B cell (primary cell): ENCODE results near the gene BCL7B. TPM values are rescaled to one million over a fixed set of nuclear protein-coding genes. Genes with fewer than 3 reads are reported as not detected.

Experiments
- ATAC-seq: fragments of 200-7000 bp; cut with Tn5 transposase; one replicate; pipeline ENCODE4 v1.10.0; 2021; ENCODE audit warnings: low read depth, mild to moderate bottlenecking, moderate number of reproducible peaks, moderate library complexity
- CTCF ChIA-PET: fragments of 350-600 bp; sonication (Branson Sonifier 250); formaldehyde crosslinking; loops from one replicate; lab custom pipeline; 2021; ENCODE audit warnings: antibody characterized with exemption, inconsistent platforms; lab: Charles Lee
- POLR2A ChIA-PET: fragments of 350-600 bp; sonication (Branson Sonifier 250); formaldehyde crosslinking; loops from one replicate; lab custom pipeline; 2021; ENCODE audit warnings: antibody characterized with exemption; lab: Charles Lee
- DNase-seq: peaks from one replicate; pipeline ENCODE4 v3.0.0; 2013
- H2AFZ ChIP-seq: 2 replicates; pipeline ENCODE4 v1.6.1; 2012; ENCODE audit warnings: mild to moderate bottlenecking, low read depth, low read length; ENCODE audit not compliant: insufficient read depth, poor library complexity, severe bottlenecking
- H3K27ac ChIP-seq, 2 donors: 1 replicate in 1 of 2; 2 replicates in 1 of 2; pipeline ENCODE4 v1.5.1; 2012 to 2013; ENCODE audit warnings: low read length in 2 of 2, mild to moderate bottlenecking in 2 of 2, moderate library complexity in 1 of 2
- H3K27me3 ChIP-seq, 4 experiments: fragments of 200-600 bp in 1 of 4; sonication (generic) in 1 of 4; replicated peaks in 1 of 4; 1 replicate in 2 of 4; 2 replicates in 2 of 4; pipeline versions ENCODE4 v1.6.1 to v1.7.0; 2013 to 2016; ENCODE audit warnings: low read length in 3 of 4, mild to moderate bottlenecking in 2 of 4, mixed read lengths in 1 of 4, moderate library complexity in 1 of 4; ENCODE audit not compliant: insufficient read depth in 4 of 4, control insufficient read depth in 3 of 4; ENCODE audit errors: control extremely low read depth in 1 of 4
- H3K36me3 ChIP-seq, 2 experiments: replicated peaks in 1 of 2; 1 replicate in 1 of 2; 2 replicates in 1 of 2; pipeline versions ENCODE4 v1.6.1 to v1.7.1; 2013; ENCODE audit warnings: low read length in 1 of 2; ENCODE audit not compliant: insufficient read depth in 2 of 2, control insufficient read depth in 1 of 2; ENCODE audit errors: control extremely low read depth in 1 of 2, extremely low read depth in 1 of 2
- H3K4me1 ChIP-seq, 2 donors: fragments of 200-600 bp in 1 of 2; sonication (generic) in 1 of 2; 1 replicate in 1 of 2; 2 replicates in 1 of 2; pipeline versions ENCODE4 v1.5.1 to v1.6.1; 2013 to 2017; ENCODE audit warnings: low read length in 2 of 2; ENCODE audit not compliant: control insufficient read depth in 2 of 2, insufficient read depth in 2 of 2
- H3K4me2 ChIP-seq: replicated peaks from 2 replicates; pipeline ENCODE3; 2012; ENCODE audit warnings: mild to moderate bottlenecking, low read depth, low read length; ENCODE audit not compliant: poor library complexity, severe bottlenecking
- H3K4me3 ChIP-seq, 5 experiments: fragments of 200-600 bp in 1 of 5; sonication (generic) in 1 of 5; 1 replicate in 3 of 5; 2 replicates in 2 of 5; pipeline versions ENCODE4 v1.5.1 to v1.7.0; 2011 to 2016; ENCODE audit warnings: low read length in 4 of 5, mild to moderate bottlenecking in 4 of 5, low read depth in 2 of 5, control low read depth in 1 of 5, moderate library complexity in 1 of 5; ENCODE audit not compliant: insufficient read depth in 1 of 5; ENCODE audit errors: control extremely low read depth in 1 of 5, extremely low read depth in 1 of 5
- H3K79me2 ChIP-seq: fragments of 200-600 bp; sonication (generic); one replicate; pipeline ENCODE4 v1.6.0; 2016; ENCODE audit warnings: low read length; ENCODE audit not compliant: control insufficient read depth, insufficient read depth
- H3K9ac ChIP-seq: fragments of 200-600 bp; sonication (generic); 2 replicates; pipeline ENCODE4 v1.6.1; 2017; ENCODE audit warnings: mild to moderate bottlenecking, low read length, moderate library complexity
- H3K9me3 ChIP-seq, 3 donors: one replicate each; pipeline versions ENCODE4 v1.6.1 to v1.7.1; 2013; ENCODE audit warnings: low read length in 2 of 3; ENCODE audit not compliant: control insufficient read depth in 2 of 3, insufficient read depth in 1 of 3; ENCODE audit errors: control extremely low read depth in 1 of 3
- H4K20me1 ChIP-seq: 2 replicates; pipeline ENCODE4 v1.6.0; 2012; ENCODE audit warnings: mild to moderate bottlenecking, low read length; ENCODE audit not compliant: insufficient read depth, control insufficient read depth, poor library complexity, severe bottlenecking
- H3K27ac Mint-ChIP-seq: one replicate; pipeline ENCODE4 v1.8.0; 2021; ENCODE audit warnings: mixed read lengths
- H3K27me3 Mint-ChIP-seq: one replicate; pipeline ENCODE4 v1.8.0; 2021; ENCODE audit warnings: mixed read lengths
- H3K4me1 Mint-ChIP-seq: one replicate; pipeline ENCODE4 v1.8.0; 2021; ENCODE audit warnings: mixed read lengths
- H3K4me3 Mint-ChIP-seq: one replicate; pipeline ENCODE4 v1.8.0; 2021; ENCODE audit warnings: mixed read lengths
- H3K9me3 Mint-ChIP-seq: one replicate; pipeline ENCODE4 v1.8.0; 2022; ENCODE audit warnings: mixed read lengths; ENCODE audit not compliant: insufficient read depth
- EZH2 ChIP-seq: IDR thresholded peaks from 2 replicates; pipeline ENCODE4 v1.6.1; 2012; ENCODE audit warnings: borderline replicate concordance, low read depth, mild to moderate bottlenecking, moderate library complexity, low read length; ENCODE audit not compliant: insufficient read depth, poor library complexity, severe bottlenecking
- WGBS: methylation state at CpG from one replicate; pipeline ENCODE4 v1.1.5; 2013; ENCODE audit warnings: missing lambda C conversion rate; ENCODE audit not compliant: insufficient coverage; 5-methylcytosine and 5-hydroxymethylcytosine counted together
- intact Hi-C: fragments of 100-400 bp; cut with micrococcal nuclease; formaldehyde crosslinking; loops from one replicate; pipeline ENCODE4 v1.10.0; 2022
- polyA plus RNA-seq: library from polyadenylated mRNA; depleted of rRNA; stranded (reverse); fragments of >200 nt; gene quantifications from 2 replicates; pipeline ENCODE4 v1.2.3, GENCODE V29; 2012
- total RNA-seq, 2 donors: library from RNA; stranded (reverse); fragments of 120-200 nt in 1 of 2; gene quantifications; 1 replicate in 1 of 2; 2 replicates in 1 of 2; pipeline versions ENCODE4 v1.2.3 to v1.2.4, GENCODE V29; 2013 to 2022
- TF ChIP-seq, protein P1 (sequence below): fragments of 200-600 bp; IDR thresholded peaks from one replicate; pipeline ENCODE4 v1.8.0; 2022; ENCODE audit warnings: antibody characterized with exemption, mild to moderate bottlenecking

The BCL7B gene
- total and polyA plus RNA-seq, 2 donors (not counting 1 experiment from before 2014, with no cell fraction given): 61.9 to 69.8 TPM

- ATAC-seq (no peak), DNase-seq (no peak)
- H2AFZ ChIP-seq: no peak overlapping the region
- Mint-ChIP-seq H3K4me1 (no peaks in the 10 kb centered on the region), H3K27ac (no peak overlapping the region), H3K4me3 (no peak overlapping the region), H3K27me3 (peaks cover 32% of the 10 kb centered on the region), H3K9me3 (no peaks in the 10 kb centered on the region)
- H3K4me2 ChIP-seq: no peak overlapping the region
- H3K4me3 ChIP-seq: no peak overlapping the region
- POLR2A ChIA-PET: no interaction called here
- WGBS: 89% methylated on average over 1 of the region's 5 CpGs
- no peaks in the 10 kb centered on the region for H3K79me2 ChIP-seq
- no peak for TF ChIP-seq EZH2
- TF ChIP-seq, protein P1, sequence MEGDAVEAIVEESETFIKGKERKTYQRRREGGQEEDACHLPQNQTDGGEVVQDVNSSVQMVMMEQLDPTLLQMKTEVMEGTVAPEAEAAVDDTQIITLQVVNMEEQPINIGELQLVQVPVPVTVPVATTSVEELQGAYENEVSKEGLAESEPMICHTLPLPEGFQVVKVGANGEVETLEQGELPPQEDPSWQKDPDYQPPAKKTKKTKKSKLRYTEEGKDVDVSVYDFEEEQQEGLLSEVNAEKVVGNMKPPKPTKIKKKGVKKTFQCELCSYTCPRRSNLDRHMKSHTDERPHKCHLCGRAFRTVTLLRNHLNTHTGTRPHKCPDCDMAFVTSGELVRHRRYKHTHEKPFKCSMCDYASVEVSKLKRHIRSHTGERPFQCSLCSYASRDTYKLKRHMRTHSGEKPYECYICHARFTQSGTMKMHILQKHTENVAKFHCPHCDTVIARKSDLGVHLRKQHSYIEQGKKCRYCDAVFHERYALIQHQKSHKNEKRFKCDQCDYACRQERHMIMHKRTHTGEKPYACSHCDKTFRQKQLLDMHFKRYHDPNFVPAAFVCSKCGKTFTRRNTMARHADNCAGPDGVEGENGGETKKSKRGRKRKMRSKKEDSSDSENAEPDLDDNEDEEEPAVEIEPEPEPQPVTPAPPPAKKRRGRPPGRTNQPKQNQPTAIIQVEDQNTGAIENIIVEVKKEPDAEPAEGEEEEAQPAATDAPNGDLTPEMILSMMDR: no peak
- no peak overlapping the region for H3K27ac ChIP-seq
- H3K9ac ChIP-seq: no peak overlapping the region
- H3K36me3 ChIP-seq: no peaks in the 10 kb centered on the region
- H3K27me3 ChIP-seq: peaks cover 0 to 16% (median 0%) of the 10 kb centered on the region in 4 experiments
- H4K20me1 ChIP-seq: no peaks in the 10 kb centered on the region
- no peaks in the 10 kb centered on the region for H3K4me1 ChIP-seq
- H3K9me3 ChIP-seq: peaks cover 0 to 4% (median 0%) of the 10 kb centered on the region in 3 donors
- CTCF ChIA-PET: interaction anchor here (1.6 to 2.2 kb wide), 2 partner anchors 9 to 127 kb away, joined by 5 read pairs; no protein-coding TSS in a partner anchor
- intact Hi-C loops: no loop called here
These were observed 40.7 kb upstream of the BCL7B start for GRCh38 chr7:73597978-73598782.
